Esophagus squamous epithelium (tissue), 5 donors: ENCODE data around the gene IL20. TPM values are rescaled to one million over a fixed set of nuclear protein-coding genes. Genes with fewer than 3 reads are reported as not detected.
A peak's percentile ranks its signal among the peaks of the same experiment; 100 is the strongest.

ENCODE experiments used
- DNase-seq: peaks from one replicate; lab custom pipeline; 2025; lab: John Stamatoyannopoulos, UW
- H3K27ac ChIP-seq, 4 donors: fragments of 200-600 bp; sonication (generic); one replicate each; pipeline ENCODE4 v1.5.1; 2016 to 2019; ENCODE audit warnings: mild to moderate bottlenecking in 1 of 4
- H3K27me3 ChIP-seq, 4 donors: fragments of 200-600 bp; sonication (generic); 1 replicate in 3 of 4; 2 replicates in 1 of 4; pipeline versions ENCODE4 v1.5.1 to v1.6.0; 2017 to 2021; ENCODE audit warnings: antibody characterized with exemption in 1 of 4
- H3K36me3 ChIP-seq, 3 donors: fragments of 200-600 bp; sonication (generic); one replicate each; pipeline ENCODE4 v1.5.1; 2016 to 2019
- H3K4me1 ChIP-seq, 3 donors: fragments of 200-600 bp; sonication (generic); one replicate each; pipeline ENCODE4 v1.5.1; 2017 to 2019
- H3K4me3 ChIP-seq, 4 donors: fragments of 200-600 bp; sonication (generic); 1 replicate in 3 of 4; 2 replicates in 1 of 4; pipeline ENCODE4 v1.5.1; 2016 to 2019; ENCODE audit warnings: mild to moderate bottlenecking in 2 of 4, moderate library complexity in 1 of 4
- H3K9me3 ChIP-seq, 3 donors: fragments of 200-600 bp; sonication (generic); one replicate each; pipeline ENCODE4 v1.5.1; 2016 to 2019
- CTCF ChIP-seq, 6 experiments: fragments of 450-650 bp in 4 of 6; fragments of 200-600 bp in 2 of 6; sonication (generic) in 2 of 6; IDR thresholded peaks; one replicate each; pipeline ENCODE4 v1.5.1; 2016 to 2019; ENCODE audit warnings: antibody characterized with exemption in 6 of 6, mild to moderate bottlenecking in 4 of 6, moderate library complexity in 4 of 6
- POLR2A ChIP-seq, 4 donors: fragments of 450-650 bp; IDR thresholded peaks; one replicate each; pipeline ENCODE4 v1.6.1; 2017; ENCODE audit warnings: antibody characterized with exemption in 4 of 4, mild to moderate bottlenecking in 4 of 4, moderate library complexity in 3 of 4
- WGBS, 2 donors: methylation state at CpG; one replicate each; pipeline ENCODE4 v1.1.5; 2018; 5-methylcytosine and 5-hydroxymethylcytosine counted together
- intact Hi-C: fragments of 100-400 bp; cut with DNase I; formaldehyde crosslinking; loops from one replicate; pipeline ENCODE4 v1.15.0; 2022
- total RNA-seq, 4 donors: library from RNA; depleted of rRNA; stranded (reverse); fragments of >200 nt; gene quantifications; one replicate each; pipeline ENCODE4 v1.1.0, GENCODE V29; 2016
- donor health status: DM: yes; HTN: yes; CAD: no.

The IL20 gene
- total RNA-seq, 4 donors from 2014 or later = 1.1 TPM; not detected in 3

- Histone ChIP-seq H3K4me1 (peaks cover 5 to 15% (median 10%) of the 10 kb centered on the region in 3 donors), H3K9me3 (no peaks in the 10 kb centered on the region), H3K27me3 (peaks cover 0 to 21% (median 0%) of the 10 kb centered on the region in 4 donors), H3K4me3 (no peak within 1 kb of the TSS), H3K36me3 (no peaks in the 10 kb centered on the region), H3K27ac (peak within 1 kb of the TSS in 2 of 4 donors; percentile 5 to 50)
- intact Hi-C loops = no loop called here
- TF ChIP-seq POLR2A (IDR thresholded peaks at IDR 0.05) = no peak
- TF ChIP-seq CTCF (IDR thresholded peaks at IDR 0.05) = no peak
- 63 to 74% methylated on average over 4 of the region's 4 CpGs for WGBS, 2 donors
- DNase-seq = no peak
Observed at GRCh38 chr1:206897175-206897574, 31.8 kb downstream of the IL20 start, which contains the start of gene IL24. TSS of gene IL24 (plus strand) at chr1:206897443. CDS start at chr1:206897833, 390 bp downstream.

- no peaks in the 10 kb centered on the region for H3K9me3 ChIP-seq
- no peak overlapping the region for H3K4me3 ChIP-seq
- no peaks in the 10 kb centered on the region for H3K36me3 ChIP-seq
- intact Hi-C loops = no loop called here
- no peak for DNase-seq
- no peak overlapping the region for H3K27ac ChIP-seq
- H3K4me1 ChIP-seq = peaks cover 5 to 15% (median 10%) of the 10 kb centered on the region in 3 donors
- TF ChIP-seq POLR2A (IDR thresholded peaks at IDR 0.05) (no peak), CTCF (IDR thresholded peaks at IDR 0.05) (no peak)
- H3K27me3 ChIP-seq = peaks cover 0 to 21% (median 0%) of the 10 kb centered on the region in 4 donors
- WGBS, 2 donors = 62 to 74% methylated on average over 10 to 11 of the region's 11 CpGs
Observed at GRCh38 chr1:206898089-206898914, 32.9 kb downstream of the IL20 start.

- H3K4me1 ChIP-seq = peaks cover 5 to 15% (median 10%) of the 10 kb centered on the region in 3 donors
- intact Hi-C loops = no loop called here
- H3K27me3 ChIP-seq = peaks cover 0 to 21% (median 0%) of the 10 kb centered on the region in 4 donors
- TF ChIP-seq CTCF (IDR thresholded peaks at IDR 0.05) (no peak), POLR2A (IDR thresholded peaks at IDR 0.05) (no peak)
- H3K36me3 ChIP-seq = no peaks in the 10 kb centered on the region
- no peak for DNase-seq
- H3K27ac ChIP-seq = no peak overlapping the region
- no peaks in the 10 kb centered on the region for H3K9me3 ChIP-seq
- no peak overlapping the region for H3K4me3 ChIP-seq
- WGBS, 2 donors = 80 to 88% methylated on average over 10 to 13 of the region's 13 CpGs
Observed at GRCh38 chr1:206898915-206899431, 33.5 kb downstream of the IL20 start.

- Histone ChIP-seq H3K27ac (no peak overlapping the region), H3K4me1 (peaks cover 5 to 15% (median 10%) of the 10 kb centered on the region in 3 donors), H3K9me3 (no peaks in the 10 kb centered on the region), H3K27me3 (peaks cover 0 to 21% (median 0%) of the 10 kb centered on the region in 4 donors), H3K4me3 (no peak overlapping the region), H3K36me3 (no peaks in the 10 kb centered on the region)
- no peak for DNase-seq
- intact Hi-C loops = no loop called here
- TF ChIP-seq POLR2A (IDR thresholded peaks at IDR 0.05) = no peak
- no peak for TF ChIP-seq CTCF (IDR thresholded peaks at IDR 0.05)
- WGBS, 2 donors = 65 to 71% methylated on average over 5 of the region's 5 CpGs
Observed at GRCh38 chr1:206899717-206900116, 34.3 kb downstream of the IL20 start.

- peaks cover 0 to 21% (median 0%) of the 10 kb centered on the region in 4 donors for H3K27me3 ChIP-seq
- 80 to 96% methylated on average over 1 to 4 of the region's 7 CpGs for WGBS, 2 donors
- intact Hi-C loops = no loop called here
- H3K4me3 ChIP-seq = no peak overlapping the region
- H3K9me3 ChIP-seq = no peaks in the 10 kb centered on the region
- H3K4me1 ChIP-seq = peaks cover 5 to 15% (median 10%) of the 10 kb centered on the region in 3 donors
- no peak overlapping the region for H3K27ac ChIP-seq
- no peaks in the 10 kb centered on the region for H3K36me3 ChIP-seq
- no peak for TF ChIP-seq POLR2A (IDR thresholded peaks at IDR 0.05)
- TF ChIP-seq CTCF (IDR thresholded peaks at IDR 0.05) = no peak
- DNase-seq = no peak
Observed at GRCh38 chr1:206900149-206900548, 34.7 kb downstream of the IL20 start.
